ENCODE measurements around the gene SHBG.
A peak's percentile ranks its signal among the peaks of the same experiment; 100 is the strongest.
"Not testable (repeated sequence)": the region's sequence is repeated elsewhere in the genome, so short reads cannot be mapped to it uniquely, and the experiment has no call there.

Gene SHBG

DNA sequence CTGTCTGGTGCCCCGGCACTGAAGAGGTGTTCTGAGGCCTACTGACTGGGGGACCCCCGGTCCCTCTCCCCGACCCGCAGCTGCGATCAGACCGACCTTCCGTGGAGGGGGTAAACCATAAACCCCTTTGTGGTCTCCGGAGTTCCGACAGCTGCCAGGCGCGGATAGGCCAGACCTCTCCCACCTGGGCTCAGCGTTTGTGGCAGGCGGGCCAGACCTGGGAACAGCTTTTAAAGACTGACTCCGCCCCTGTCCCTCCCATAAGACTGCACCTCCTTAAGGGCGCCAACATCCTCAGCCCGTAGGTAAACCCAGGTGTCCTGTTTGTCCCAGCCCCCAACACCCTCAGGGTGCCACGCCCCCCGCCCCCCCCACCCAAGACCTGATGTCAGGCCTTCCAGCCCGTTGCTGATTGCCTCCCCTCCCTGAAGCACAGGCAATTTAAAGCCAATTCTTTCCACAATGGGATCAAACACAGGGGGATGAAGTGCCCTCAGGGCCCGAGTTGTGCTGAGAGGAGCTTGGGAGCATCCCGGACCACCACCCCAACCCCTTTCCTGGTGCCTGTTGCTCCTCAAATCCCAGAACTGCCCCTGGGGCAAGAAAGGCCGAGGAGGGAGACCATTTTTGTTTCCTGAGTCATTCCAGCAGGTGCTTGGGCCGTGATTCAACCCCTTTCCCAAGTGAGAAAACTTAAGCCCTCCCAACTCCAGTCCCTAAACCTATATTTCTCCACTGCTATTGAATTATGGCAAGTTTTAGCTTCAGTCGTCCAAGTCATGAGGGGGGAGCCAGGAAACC lies 39.8 kb upstream of the SHBG start, which contains the start of gene SOX15:
SOX15 (minus strand) TSS at position 204 of the 801 bp plus-strand sequence. CDS start 418 bp downstream, outside the sequence.
- Histone ChIP-seq H3K9ac (ENCODE audit: low read length) (peak within 1 kb of the TSS; percentile 78), H3K9me3 (ENCODE audit: control insufficient read depth, insufficient read depth, low read depth, low read length) (no peaks in the 10 kb centered on the region), H3K27ac (ENCODE audit: low read depth, low read length) (peak within 1 kb of the TSS; percentile 93), H3K27me3 (ENCODE audit: control insufficient read depth, insufficient read depth, low read length) (no peaks in the 10 kb centered on the region), H3K4me3 (ENCODE audit: low read depth, low read length) (peak within 1 kb of the TSS; percentile 75), H3K36me3 (ENCODE audit: control insufficient read depth, insufficient read depth, low read length) (peaks cover 53% of the 10 kb centered on the region), H3K4me1 (ENCODE audit: control insufficient read depth, insufficient read depth, low read length) (peaks cover 26% of the 10 kb centered on the region)

DNA sequence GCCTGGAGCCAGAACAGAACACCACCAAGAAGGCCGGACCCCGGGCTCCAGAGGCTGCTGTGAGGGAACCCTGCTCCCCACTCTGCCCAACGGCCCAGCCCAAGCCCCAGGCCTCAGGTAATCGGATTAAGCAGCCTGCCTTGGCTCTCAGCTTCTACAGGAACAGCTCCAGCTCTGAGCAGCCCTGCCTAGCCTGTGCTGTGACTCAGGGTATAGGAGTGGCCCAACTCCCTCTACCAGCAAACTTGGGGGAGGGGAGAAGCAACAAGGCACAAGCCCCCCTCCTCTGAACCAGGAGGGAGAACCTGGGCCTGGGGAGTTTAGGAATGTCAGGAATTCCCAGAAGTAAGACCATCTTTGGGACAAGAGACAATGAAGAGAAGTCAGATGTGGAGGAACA lies 39.2 kb upstream of the SHBG start:
- Histone ChIP-seq H3K36me3 (ENCODE audit: control insufficient read depth, insufficient read depth, low read length) (peaks cover 60% of the 10 kb centered on the region), H3K4me3 (ENCODE audit: low read depth, low read length) (peak overlapping the region; percentile 38), H3K9me3 (ENCODE audit: control insufficient read depth, insufficient read depth, low read depth, low read length) (no peaks in the 10 kb centered on the region), H3K9ac (ENCODE audit: low read length) (peak overlapping the region; percentile 78), H3K27ac (ENCODE audit: low read depth, low read length) (peak overlapping the region; percentile 93), H3K27me3 (ENCODE audit: control insufficient read depth, insufficient read depth, low read length) (no peaks in the 10 kb centered on the region), H3K4me1 (ENCODE audit: control insufficient read depth, insufficient read depth, low read length) (peaks cover 26% of the 10 kb centered on the region)

DNA sequence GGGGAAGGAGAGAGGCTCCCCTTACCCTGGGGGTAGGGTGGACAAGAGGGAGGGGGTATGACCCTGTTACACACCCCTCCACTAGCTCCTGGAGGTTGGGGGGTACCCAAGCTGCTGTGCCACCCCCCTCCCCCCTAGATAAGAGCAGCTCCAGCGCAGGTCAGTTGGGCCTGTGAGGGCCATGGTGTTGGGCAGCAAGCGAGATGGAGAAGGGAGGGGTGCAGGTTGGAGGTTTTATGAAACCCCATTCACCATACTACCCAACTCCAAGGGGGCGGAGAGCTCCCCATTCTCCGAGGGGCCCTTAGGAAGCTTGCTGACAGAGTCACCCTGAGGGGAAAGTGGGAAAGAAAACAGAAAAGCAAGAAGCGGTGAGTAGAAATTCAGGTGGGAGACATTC lies 38.3 kb upstream of the SHBG start:
- Histone ChIP-seq H3K27ac (ENCODE audit: low read depth, low read length) (peak overlapping the region; percentile 93; the same call in 1 of the 2 replicates), H3K4me3 (ENCODE audit: low read depth, low read length) (no peak overlapping the region), H3K9ac (ENCODE audit: low read length) (peak overlapping the region; percentile 78), H3K4me1 (ENCODE audit: control insufficient read depth, insufficient read depth, low read length) (peaks cover 26% of the 10 kb centered on the region), H3K36me3 (ENCODE audit: control insufficient read depth, insufficient read depth, low read length) (peaks cover 65% of the 10 kb centered on the region), H3K27me3 (ENCODE audit: control insufficient read depth, insufficient read depth, low read length) (no peaks in the 10 kb centered on the region), H3K9me3 (ENCODE audit: control insufficient read depth, insufficient read depth, low read depth, low read length) (no peaks in the 10 kb centered on the region)

DNA sequence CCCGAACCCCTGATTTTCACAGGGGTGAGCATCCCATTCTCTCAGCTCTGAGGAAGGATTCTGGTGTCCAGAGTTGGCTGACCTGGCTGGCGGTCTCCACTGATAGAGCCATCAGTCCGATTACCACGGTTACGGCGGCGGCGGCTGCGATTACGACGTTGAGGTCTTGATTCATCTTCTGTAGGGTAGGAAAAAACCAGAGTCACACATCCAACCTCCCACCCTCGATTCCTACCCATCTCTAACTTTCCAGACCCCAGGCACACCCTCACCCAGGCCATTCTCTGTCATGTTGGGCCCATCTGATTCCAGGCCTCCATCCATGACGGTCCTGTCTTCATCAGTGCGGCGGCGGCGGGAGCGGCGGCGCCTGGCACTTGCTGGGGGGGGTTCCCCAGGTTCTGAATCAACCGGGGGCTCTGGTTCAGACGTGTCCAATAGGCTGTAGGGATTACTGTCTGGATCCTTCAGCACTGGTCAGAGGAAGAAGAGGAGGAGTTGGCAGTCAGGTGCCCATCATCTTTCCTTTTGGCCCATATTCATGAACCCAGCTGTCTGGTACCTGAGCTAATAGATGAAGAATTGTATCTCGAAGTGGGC lies 37.4 kb upstream of the SHBG start:
- peaks cover 26% of the 10 kb centered on the region for H3K4me1 ChIP-seq (ENCODE audit: control insufficient read depth, insufficient read depth, low read length)
- no peak overlapping the region for H3K9ac ChIP-seq (ENCODE audit: low read length)
- no peaks in the 10 kb centered on the region for H3K27me3 ChIP-seq (ENCODE audit: control insufficient read depth, insufficient read depth, low read length)
- H3K27ac ChIP-seq (ENCODE audit: low read depth, low read length), result no peak overlapping the region
- H3K4me3 ChIP-seq (ENCODE audit: low read depth, low read length), result no peak overlapping the region
- H3K9me3 ChIP-seq (ENCODE audit: control insufficient read depth, insufficient read depth, low read depth, low read length), result no peaks in the 10 kb centered on the region
- H3K36me3 ChIP-seq (ENCODE audit: control insufficient read depth, insufficient read depth, low read length), result peaks cover 64% of the 10 kb centered on the region

DNA sequence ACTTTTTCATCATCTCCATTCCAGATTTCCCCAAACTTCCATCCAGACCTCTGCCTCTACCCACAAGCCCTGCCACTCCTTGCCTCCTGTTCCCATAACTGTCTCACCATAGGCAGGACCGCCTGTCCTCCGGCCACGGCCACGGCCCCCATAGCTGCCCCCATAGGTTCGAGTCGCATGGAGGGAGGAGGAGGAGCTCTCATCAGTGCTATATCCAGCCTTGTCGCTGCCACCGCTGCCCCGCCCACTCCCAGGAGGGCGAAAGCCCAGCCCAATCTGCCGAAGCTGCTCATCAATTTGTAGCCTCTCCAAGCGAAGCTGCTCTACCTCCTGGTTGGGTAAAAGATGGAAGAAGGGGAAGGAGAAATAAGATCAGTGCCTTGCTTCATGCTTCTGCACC lies 36.6 kb upstream of the SHBG start:
- Histone ChIP-seq H3K4me3 (ENCODE audit: low read depth, low read length) (no peak overlapping the region), H3K36me3 (ENCODE audit: control insufficient read depth, insufficient read depth, low read length) (peaks cover 61% of the 10 kb centered on the region)

DNA sequence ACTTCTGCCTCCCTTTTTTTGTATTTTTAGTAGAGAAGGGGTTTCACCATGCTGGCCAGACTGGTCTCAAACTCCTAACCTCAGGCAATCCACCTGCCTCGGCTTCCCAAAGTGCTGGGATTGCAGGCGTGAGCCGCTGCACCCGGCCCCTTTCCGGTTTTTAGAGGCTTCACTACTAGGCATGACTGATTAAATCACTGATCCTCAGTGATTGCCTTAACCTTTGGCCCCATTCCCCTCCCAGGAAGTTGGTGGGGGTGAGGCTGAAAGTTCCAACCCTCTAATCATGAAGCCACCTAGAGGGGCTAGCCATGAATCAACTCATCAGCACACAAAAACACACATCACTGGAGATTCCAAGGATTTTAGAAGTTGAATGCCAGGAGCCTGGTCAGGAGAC lies 32.4 kb upstream of the SHBG start:
- H3K9me3 ChIP-seq (ENCODE audit: control insufficient read depth, insufficient read depth, low read depth, low read length); H3K27me3 ChIP-seq (ENCODE audit: control insufficient read depth, insufficient read depth, low read length); H3K9ac ChIP-seq (ENCODE audit: low read length); H3K4me1 ChIP-seq (ENCODE audit: control insufficient read depth, insufficient read depth, low read length); H3K27ac ChIP-seq (ENCODE audit: low read depth, low read length); H3K4me3 ChIP-seq (ENCODE audit: low read depth, low read length): not testable (repeated sequence)
- peaks cover 83% of the 10 kb centered on the region for H3K36me3 ChIP-seq (ENCODE audit: control insufficient read depth, insufficient read depth, low read length)

More for the DNA sequence above, 36.6 kb upstream of the SHBG start:
- no peak overlapping the region for H3K27ac ChIP-seq (ENCODE audit: low read depth, low read length)
- H3K9ac ChIP-seq (ENCODE audit: low read length), result no peak overlapping the region
- no peaks in the 10 kb centered on the region for H3K27me3 ChIP-seq (ENCODE audit: control insufficient read depth, insufficient read depth, low read length)
- H3K4me1 ChIP-seq (ENCODE audit: control insufficient read depth, insufficient read depth, low read length), result peaks cover 20% of the 10 kb centered on the region
- no peaks in the 10 kb centered on the region for H3K9me3 ChIP-seq (ENCODE audit: control insufficient read depth, insufficient read depth, low read depth, low read length)

DNA sequence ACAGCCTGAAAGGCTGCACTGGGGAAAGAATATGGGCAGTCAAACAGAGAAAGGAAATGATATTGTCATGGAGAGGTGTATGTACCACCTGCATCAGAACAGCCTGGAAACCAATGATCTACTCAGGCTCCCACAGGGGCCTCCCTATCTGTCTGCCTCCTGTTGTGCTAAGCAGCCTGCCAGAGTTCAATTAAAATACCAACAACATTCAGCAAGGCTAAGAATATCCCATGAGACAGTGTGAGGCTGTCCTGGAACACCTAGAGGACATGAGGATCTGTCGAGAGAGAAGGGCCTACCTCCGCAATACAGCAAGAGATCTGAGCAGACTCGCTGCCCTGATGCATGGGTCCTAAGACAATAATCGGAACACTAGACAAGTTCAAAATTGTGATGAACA lies 23.7 kb upstream of the SHBG start:
- H3K36me3 ChIP-seq (ENCODE audit: control insufficient read depth, insufficient read depth, low read length), result peaks cover 46% of the 10 kb centered on the region
- no peak overlapping the region for H3K4me3 ChIP-seq (ENCODE audit: low read depth, low read length)
- H3K9ac ChIP-seq (ENCODE audit: low read length), result peak overlapping the region; percentile 6
- H3K9me3 ChIP-seq (ENCODE audit: control insufficient read depth, insufficient read depth, low read depth, low read length), result no peaks in the 10 kb centered on the region
- H3K27ac ChIP-seq (ENCODE audit: low read depth, low read length), result no peak overlapping the region
- H3K27me3 ChIP-seq (ENCODE audit: control insufficient read depth, insufficient read depth, low read length), result no peaks in the 10 kb centered on the region
- no peaks in the 10 kb centered on the region for H3K4me1 ChIP-seq (ENCODE audit: control insufficient read depth, insufficient read depth, low read length)

DNA sequence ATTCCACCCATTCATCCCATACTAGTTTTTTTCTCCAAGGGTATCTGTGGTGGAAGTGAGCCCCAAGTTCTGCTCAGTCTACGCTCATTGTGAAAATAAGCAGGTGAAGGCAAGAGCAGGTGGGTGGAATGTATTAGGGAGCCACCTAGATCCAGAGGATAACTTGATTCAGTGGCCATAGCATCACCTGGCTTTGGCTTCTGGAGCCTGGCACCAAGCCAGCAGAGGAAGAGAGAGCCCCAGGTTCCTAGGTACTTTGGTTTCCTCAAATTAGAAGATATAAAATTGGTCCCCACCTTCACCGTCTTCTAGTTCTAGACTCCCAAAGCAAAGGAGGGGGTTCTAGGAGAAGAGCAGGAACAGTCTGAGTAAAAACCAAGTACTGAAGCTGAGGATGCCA lies 19.3 kb upstream of the SHBG start:
- peaks cover 14% of the 10 kb centered on the region for H3K36me3 ChIP-seq (ENCODE audit: control insufficient read depth, insufficient read depth, low read length)
- peaks cover 15% of the 10 kb centered on the region for H3K4me1 ChIP-seq (ENCODE audit: control insufficient read depth, insufficient read depth, low read length)
- no peak overlapping the region for H3K9ac ChIP-seq (ENCODE audit: low read length)
- H3K27ac ChIP-seq (ENCODE audit: low read depth, low read length), result no peak overlapping the region
- H3K27me3 ChIP-seq (ENCODE audit: control insufficient read depth, insufficient read depth, low read length), result no peaks in the 10 kb centered on the region
- no peak overlapping the region for H3K4me3 ChIP-seq (ENCODE audit: low read depth, low read length)
- no peaks in the 10 kb centered on the region for H3K9me3 ChIP-seq (ENCODE audit: control insufficient read depth, insufficient read depth, low read depth, low read length)

DNA sequence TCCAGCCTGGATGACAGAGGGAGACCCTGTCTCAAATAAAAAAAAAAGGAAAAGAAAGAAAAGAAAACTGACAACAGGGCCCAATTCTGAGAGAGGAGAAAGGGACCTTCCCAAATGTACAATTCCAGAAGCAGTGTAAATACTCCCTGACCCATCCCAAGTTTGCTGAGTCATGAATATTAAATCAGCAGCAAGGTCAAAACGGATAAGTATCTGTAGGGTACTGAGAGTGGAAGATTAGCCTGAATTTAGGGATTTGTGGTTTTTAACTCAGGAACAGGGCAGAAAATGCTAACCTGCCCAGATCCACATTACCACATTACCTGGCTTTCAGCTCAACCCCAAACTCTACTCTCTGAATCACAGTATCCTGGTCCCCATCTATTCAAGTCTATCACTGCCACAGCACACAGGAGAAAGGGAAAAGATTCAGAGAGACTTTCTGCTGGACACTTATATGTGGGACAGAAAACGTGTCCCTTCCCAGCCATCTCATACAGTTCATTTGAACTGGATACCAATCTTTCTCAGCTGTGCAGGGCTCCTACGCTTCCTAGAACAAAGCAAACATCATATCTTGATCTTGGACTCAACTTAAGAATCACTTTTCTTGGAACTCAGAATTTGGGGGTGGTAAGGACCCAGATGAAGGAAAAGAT lies 18.2 kb upstream of the SHBG start:
- Histone ChIP-seq H3K36me3 (ENCODE audit: control insufficient read depth, insufficient read depth, low read length) (peaks cover 12% of the 10 kb centered on the region), H3K4me3 (ENCODE audit: low read depth, low read length) (no peak overlapping the region), H3K9me3 (ENCODE audit: control insufficient read depth, insufficient read depth, low read depth, low read length) (no peaks in the 10 kb centered on the region), H3K4me1 (ENCODE audit: control insufficient read depth, insufficient read depth, low read length) (peaks cover 15% of the 10 kb centered on the region), H3K9ac (ENCODE audit: low read length) (no peak overlapping the region), H3K27ac (ENCODE audit: low read depth, low read length) (no peak overlapping the region), H3K27me3 (ENCODE audit: control insufficient read depth, insufficient read depth, low read length) (no peaks in the 10 kb centered on the region)

DNA sequence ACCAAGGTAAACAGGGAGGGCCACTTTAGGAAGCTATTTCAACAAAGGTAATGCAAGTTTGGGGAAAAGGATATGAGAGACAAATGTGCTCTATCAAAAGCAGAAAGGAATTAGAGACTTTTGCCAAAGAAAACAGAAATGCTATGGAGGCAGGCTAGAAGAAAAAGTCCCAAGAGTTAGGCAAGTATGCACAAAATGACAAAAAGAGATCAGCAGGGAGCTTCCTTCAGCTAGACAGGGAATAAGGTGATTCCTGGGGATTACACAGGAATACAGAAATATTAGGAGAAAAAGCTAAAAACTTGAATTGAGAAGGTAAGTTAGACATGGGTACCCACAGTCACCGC lies 17.7 kb upstream of the SHBG start:
- H3K4me3 ChIP-seq (ENCODE audit: low read depth, low read length), result no peak overlapping the region
- H3K4me1 ChIP-seq (ENCODE audit: control insufficient read depth, insufficient read depth, low read length), result peaks cover 15% of the 10 kb centered on the region
- peaks cover 12% of the 10 kb centered on the region for H3K36me3 ChIP-seq (ENCODE audit: control insufficient read depth, insufficient read depth, low read length)

More for the DNA sequence above, 17.7 kb upstream of the SHBG start:
- Histone ChIP-seq H3K27ac (ENCODE audit: low read depth, low read length) (no peak overlapping the region), H3K27me3 (ENCODE audit: control insufficient read depth, insufficient read depth, low read length) (no peaks in the 10 kb centered on the region), H3K9me3 (ENCODE audit: control insufficient read depth, insufficient read depth, low read depth, low read length) (no peaks in the 10 kb centered on the region), H3K9ac (ENCODE audit: low read length) (no peak overlapping the region)
